Adrenal gland (tissue), 12 donors: ENCODE data around the gene AVL9. TPM values are rescaled to one million over a fixed set of nuclear protein-coding genes. Genes with fewer than 3 reads are reported as not detected.

ENCODE experiments used
- DNase-seq, 7 donors: peaks; one replicate each; pipeline ENCODE4 v3.0.0-alpha.2; 2019 to 2020
- H3K27ac ChIP-seq, 5 donors: fragments of 200-600 bp; sonication (generic) in 4 of 5; 1 replicate in 3 of 5; 2 replicates in 2 of 5; pipeline versions ENCODE4 v1.5.1 to v1.8.0; 2016 to 2020; ENCODE audit warnings: mild to moderate bottlenecking in 1 of 5
- H3K27me3 ChIP-seq: fragments of 200-600 bp; 2 replicates; pipeline ENCODE4 v1.8.0; 2021
- H3K36me3 ChIP-seq, 2 donors: fragments of 200-600 bp; replicated peaks in 1 of 2; 1 replicate in 1 of 2; 2 replicates in 1 of 2; pipeline versions ENCODE4 v1.5.1 to v1.8.0; 2018 to 2022
- H3K4me1 ChIP-seq, 2 donors: fragments of 200-600 bp; replicated peaks in 1 of 2; 1 replicate in 1 of 2; 2 replicates in 1 of 2; pipeline versions ENCODE4 v1.5.1 to v1.8.0; 2018 to 2021
- H3K4me3 ChIP-seq, 4 donors: fragments of 200-600 bp; sonication (generic) in 3 of 4; one replicate each; pipeline ENCODE4 v1.5.1; 2016 to 2018
- H3K9me3 ChIP-seq, 3 donors: fragments of 200-600 bp; sonication (generic) in 1 of 3; replicated peaks in 1 of 3; 1 replicate in 2 of 3; 2 replicates in 1 of 3; pipeline versions ENCODE4 v1.5.1 to v1.8.0; 2016 to 2021
- POLR2A ChIP-seq, 2 donors: fragments of 450-650 bp; IDR thresholded peaks; one replicate each; pipeline ENCODE4 v1.6.1; 2017; ENCODE audit warnings: antibody characterized with exemption in 2 of 2, mild to moderate bottlenecking in 2 of 2, moderate library complexity in 1 of 2
- WGBS, 4 donors: extraction: QIAGEN DNeasy Blood & Tissue Kit in 2 of 4; methylation state at CpG; one replicate each; pipeline versions ENCODE4 v1.1.5 to v1.1.7; 2013 to 2017; 5-methylcytosine and 5-hydroxymethylcytosine counted together
- intact Hi-C, 2 donors: fragments of 100-400 bp; cut with DNase I; formaldehyde crosslinking; loops; one replicate each; pipeline versions ENCODE4 v1.14.1 to v1.15.0; 2022 to 2023
- polyA plus RNA-seq, 3 donors: library from polyadenylated mRNA; stranded (reverse); fragments of 200-250 nt in 2 of 3; fragments of 350-450 nt in 1 of 3; fragmentation: Illumina TruSeq in 1 of 3; extraction: RNeasy Lipid Tissue Mini Kit (QIAGEN cat#74804) in 1 of 3; gene quantifications; one replicate each; pipeline ENCODE4 v1.2.3, GENCODE V29; 2013 to 2014
- total RNA-seq, 9 donors: library from RNA; depleted of rRNA in 4 of 9; stranded (reverse); fragments of >200 nt in 4 of 9; fragments of 120-200 nt in 1 of 9; fragmentation: NEBNext Ultra II Directional in 1 of 9; extraction: Animal tissue kit (Norgen Biotek cat#: 25700) in 1 of 9; gene quantifications; one replicate each; pipeline versions ENCODE4 v1.1.0 to v1.2.4, GENCODE V29; 2013 to 2023
- TF ChIP-seq, protein P1 (sequence below), 6 experiments: fragments of 450-650 bp in 4 of 6; fragments of 200-600 bp in 2 of 6; sonication (generic) in 1 of 6; IDR thresholded peaks; 1 replicate in 5 of 6; 2 replicates in 1 of 6; pipeline versions ENCODE4 v1.5.1 to v1.8.0; 2016 to 2021; ENCODE audit warnings: antibody characterized with exemption in 6 of 6, mild to moderate bottlenecking in 2 of 6, moderate library complexity in 1 of 6
- donor health status: healthy with polysubstance abuse.
- donor health status: Bipolar disorder and iron deficiency.
- donor health status: DM: yes; HTN: yes; CAD: no.
- donor health status: DM: no; HTN: no; CAD: no.
- donor health status: DM: no; HTN: no; CAD: no.
- donor health status: DM: yes; HTN: yes; CAD: no.

The AVL9 gene
- total and polyA plus RNA-seq, 12 donors, result 8.6 to 53.9 (median 22.7) TPM

GRCh38 chr7:32518534-32519140, 23.3 kb downstream of the AVL9 start:
- Histone ChIP-seq H3K4me3 (no peak overlapping the region), H3K27me3 (no peaks in the 10 kb centered on the region), H3K36me3 (no peaks in the 10 kb centered on the region), H3K27ac (no peak overlapping the region), H3K4me1 (no peaks in the 10 kb centered on the region), H3K9me3 (no peaks in the 10 kb centered on the region)
- WGBS, 4 donors, result 89 to 94% (median 92%) methylated on average over 2 of the region's 2 CpGs
- intact Hi-C loops, result no loop called here
- no peak for DNase-seq
- TF ChIP-seq, protein P1, sequence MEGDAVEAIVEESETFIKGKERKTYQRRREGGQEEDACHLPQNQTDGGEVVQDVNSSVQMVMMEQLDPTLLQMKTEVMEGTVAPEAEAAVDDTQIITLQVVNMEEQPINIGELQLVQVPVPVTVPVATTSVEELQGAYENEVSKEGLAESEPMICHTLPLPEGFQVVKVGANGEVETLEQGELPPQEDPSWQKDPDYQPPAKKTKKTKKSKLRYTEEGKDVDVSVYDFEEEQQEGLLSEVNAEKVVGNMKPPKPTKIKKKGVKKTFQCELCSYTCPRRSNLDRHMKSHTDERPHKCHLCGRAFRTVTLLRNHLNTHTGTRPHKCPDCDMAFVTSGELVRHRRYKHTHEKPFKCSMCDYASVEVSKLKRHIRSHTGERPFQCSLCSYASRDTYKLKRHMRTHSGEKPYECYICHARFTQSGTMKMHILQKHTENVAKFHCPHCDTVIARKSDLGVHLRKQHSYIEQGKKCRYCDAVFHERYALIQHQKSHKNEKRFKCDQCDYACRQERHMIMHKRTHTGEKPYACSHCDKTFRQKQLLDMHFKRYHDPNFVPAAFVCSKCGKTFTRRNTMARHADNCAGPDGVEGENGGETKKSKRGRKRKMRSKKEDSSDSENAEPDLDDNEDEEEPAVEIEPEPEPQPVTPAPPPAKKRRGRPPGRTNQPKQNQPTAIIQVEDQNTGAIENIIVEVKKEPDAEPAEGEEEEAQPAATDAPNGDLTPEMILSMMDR (IDR thresholded peaks at IDR 0.05), result no peak
- TF ChIP-seq POLR2A (IDR thresholded peaks at IDR 0.05), result no peak

DNA sequence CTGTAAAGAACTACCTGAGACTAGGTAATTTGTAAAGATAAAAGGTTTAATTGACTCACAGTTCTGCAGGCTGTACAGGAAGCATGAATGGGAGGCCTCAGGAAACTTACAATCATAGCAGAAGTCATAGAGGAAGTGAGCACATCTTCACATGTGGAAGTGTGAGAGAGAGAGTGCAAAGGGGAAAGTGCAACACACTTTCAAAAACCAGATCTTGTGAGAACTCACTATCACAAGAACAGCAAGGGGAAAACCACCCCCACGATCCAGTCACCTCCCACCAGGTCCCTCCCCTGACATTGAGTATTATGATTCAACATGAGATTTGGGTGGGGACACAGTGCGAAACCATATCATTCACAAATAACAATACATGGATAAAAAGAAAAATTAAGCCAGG, 24.5 kb downstream of the AVL9 start:
- intact Hi-C loops, result no loop called here
- no peak for DNase-seq
- Histone ChIP-seq H3K4me1 (no peaks in the 10 kb centered on the region), H3K4me3 (no peak overlapping the region), H3K36me3 (no peaks in the 10 kb centered on the region), H3K27ac (no peak overlapping the region), H3K27me3 (no peaks in the 10 kb centered on the region), H3K9me3 (no peaks in the 10 kb centered on the region)
- no peak for TF ChIP-seq POLR2A (IDR thresholded peaks at IDR 0.05)
- TF ChIP-seq, protein P1 (IDR thresholded peaks at IDR 0.05), result no peak
- 71 to 98% (median 84%) methylated on average over 2 of the region's 2 CpGs for WGBS, 4 donors

DNA sequence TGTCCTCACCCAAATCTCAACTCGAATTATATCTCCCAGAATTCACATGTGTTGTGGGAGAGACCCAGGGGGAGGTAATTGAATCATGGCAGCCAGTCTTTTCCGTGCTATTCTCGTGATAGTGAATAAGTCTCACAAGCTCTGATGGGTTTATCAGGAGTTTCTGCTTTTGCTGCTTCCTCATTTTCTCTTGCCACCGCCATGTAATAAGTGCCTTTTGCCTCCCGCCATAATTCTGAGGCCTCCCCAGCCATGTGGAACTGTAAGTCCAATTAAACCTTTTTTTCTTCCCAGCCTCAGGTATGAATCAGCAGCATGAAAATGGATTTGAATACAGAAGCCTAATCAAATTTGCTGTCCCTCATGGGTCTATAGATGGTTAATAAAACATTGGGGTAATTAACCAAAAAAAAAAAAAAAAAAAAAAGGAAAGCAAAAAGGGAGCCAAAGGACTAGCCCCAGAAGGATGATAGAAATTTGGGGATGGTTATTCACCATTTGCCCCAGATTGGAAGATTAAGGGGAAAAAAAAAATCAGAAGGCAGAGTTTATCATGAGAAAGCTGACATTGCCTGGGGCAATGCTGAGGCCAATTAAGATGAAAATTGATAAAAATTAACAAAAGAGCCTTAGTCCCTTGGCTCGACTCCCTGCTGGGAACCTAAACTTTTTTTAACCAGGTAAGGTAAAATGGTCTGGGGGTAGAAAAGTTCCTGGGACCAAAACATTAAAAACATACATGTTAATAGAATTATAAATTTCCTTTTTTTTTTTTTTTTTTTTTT, 27.6 kb downstream of the AVL9 start:
- no peak for DNase-seq
- TF ChIP-seq, protein P1 (IDR thresholded peaks at IDR 0.05), result no peak
- no peak for TF ChIP-seq POLR2A (IDR thresholded peaks at IDR 0.05)
- 95 to 100% (median 96%) methylated on average over 6 of the region's 6 CpGs for WGBS, 4 donors

GRCh38 chr7:32524631-32525030, 29.3 kb downstream of the AVL9 start:
- no peaks in the 10 kb centered on the region for H3K36me3 ChIP-seq
- no peak overlapping the region for H3K27ac ChIP-seq
- H3K4me3 ChIP-seq, result no peak overlapping the region
- H3K9me3 ChIP-seq, result no peaks in the 10 kb centered on the region
- peaks cover 3 to 5% of the 10 kb centered on the region in 2 donors for H3K4me1 ChIP-seq
- TF ChIP-seq, protein P1 (IDR thresholded peaks at IDR 0.05), result no peak
- no peak for TF ChIP-seq POLR2A (IDR thresholded peaks at IDR 0.05)
- intact Hi-C loops, result no loop called here
- H3K27me3 ChIP-seq, result no peaks in the 10 kb centered on the region
- DNase-seq, result no peak

More for the DNA sequence above, 27.6 kb downstream of the AVL9 start:
- H3K4me3 ChIP-seq, result no peak overlapping the region
- no peaks in the 10 kb centered on the region for H3K36me3 ChIP-seq
- H3K27me3 ChIP-seq, result no peaks in the 10 kb centered on the region
- H3K4me1 ChIP-seq, result no peaks in the 10 kb centered on the region
- no peak overlapping the region for H3K27ac ChIP-seq
- no peaks in the 10 kb centered on the region for H3K9me3 ChIP-seq
- intact Hi-C loops, result no loop called here
